ENCODE results near the gene NACC2.

The NACC2 gene

GRCh38 chr9:136111190-136111589 is 16.1 kb upstream of the NACC2 start:
- Histone ChIP-seq H3K36me3 (ENCODE audit: control insufficient read depth in 5 of 5, insufficient read depth in 5 of 5, low read length in 5 of 5) (peaks cover 0 to 18% (median 15%) of the 10 kb centered on the region in 5 donors), H3K4me3 (ENCODE audit: low read depth in 1 of 5, low read length in 5 of 5) (no peak overlapping the region), H3K27me3 (ENCODE audit: control insufficient read depth in 5 of 5, insufficient read depth in 4 of 5, low read length in 5 of 5) (no peaks in the 10 kb centered on the region), H3K4me1 (ENCODE audit: control insufficient read depth in 5 of 5, insufficient read depth in 5 of 5, low read length in 5 of 5) (peaks cover 6 to 64% (median 40%) of the 10 kb centered on the region in 5 donors), H3K27ac (ENCODE audit: low read depth, low read length) (no peak overlapping the region), H3K9ac (ENCODE audit: low read length in 5 of 5) (no peak overlapping the region), H3K9me3 (ENCODE audit: control insufficient read depth in 5 of 5, low read length in 5 of 5) (no peaks in the 10 kb centered on the region)

GRCh38 chr9:136110082-136111061 is 15.3 kb upstream of the NACC2 start:
- peak overlapping the region in 4 of 5 donors; percentile 11 to 54 (median 41) for H3K4me3 ChIP-seq (ENCODE audit: low read depth in 1 of 5, low read length in 5 of 5)
- H3K27ac ChIP-seq (ENCODE audit: low read depth, low read length) = no peak overlapping the region
- peaks cover 0 to 10% (median 7%) of the 10 kb centered on the region in 5 donors for H3K36me3 ChIP-seq (ENCODE audit: control insufficient read depth in 5 of 5, insufficient read depth in 5 of 5, low read length in 5 of 5)
- no peaks in the 10 kb centered on the region for H3K9me3 ChIP-seq (ENCODE audit: control insufficient read depth in 5 of 5, low read length in 5 of 5)
- peaks cover 12 to 67% (median 48%) of the 10 kb centered on the region in 5 donors for H3K4me1 ChIP-seq (ENCODE audit: control insufficient read depth in 5 of 5, insufficient read depth in 5 of 5, low read length in 5 of 5)
- peak overlapping the region in 1 of 5 donors; percentile 48 for H3K9ac ChIP-seq (ENCODE audit: low read length in 5 of 5)
- no peaks in the 10 kb centered on the region for H3K27me3 ChIP-seq (ENCODE audit: control insufficient read depth in 5 of 5, insufficient read depth in 4 of 5, low read length in 5 of 5)

- no peaks in the 10 kb centered on the region for H3K27me3 ChIP-seq (ENCODE audit: control insufficient read depth in 5 of 5, insufficient read depth in 4 of 5, low read length in 5 of 5)
- H3K9ac ChIP-seq (ENCODE audit: low read length in 5 of 5) = peak overlapping the region in 2 of 5 donors; percentile 48 to 52
- H3K4me3 ChIP-seq (ENCODE audit: low read depth in 1 of 5, low read length in 5 of 5) = peak overlapping the region in 4 of 5 donors; percentile 11 to 54 (median 41)
- H3K9me3 ChIP-seq (ENCODE audit: control insufficient read depth in 5 of 5, low read length in 5 of 5) = no peaks in the 10 kb centered on the region
- H3K36me3 ChIP-seq (ENCODE audit: control insufficient read depth in 5 of 5, insufficient read depth in 5 of 5, low read length in 5 of 5) = peaks cover 0 to 1% (median 0%) of the 10 kb centered on the region in 5 donors
- peaks cover 17 to 76% (median 55%) of the 10 kb centered on the region in 5 donors for H3K4me1 ChIP-seq (ENCODE audit: control insufficient read depth in 5 of 5, insufficient read depth in 5 of 5, low read length in 5 of 5)
- H3K27ac ChIP-seq (ENCODE audit: low read depth, low read length) = no peak overlapping the region
Observed at GRCh38 chr9:136109351-136110081, 14.4 kb upstream of the NACC2 start.

DNA sequence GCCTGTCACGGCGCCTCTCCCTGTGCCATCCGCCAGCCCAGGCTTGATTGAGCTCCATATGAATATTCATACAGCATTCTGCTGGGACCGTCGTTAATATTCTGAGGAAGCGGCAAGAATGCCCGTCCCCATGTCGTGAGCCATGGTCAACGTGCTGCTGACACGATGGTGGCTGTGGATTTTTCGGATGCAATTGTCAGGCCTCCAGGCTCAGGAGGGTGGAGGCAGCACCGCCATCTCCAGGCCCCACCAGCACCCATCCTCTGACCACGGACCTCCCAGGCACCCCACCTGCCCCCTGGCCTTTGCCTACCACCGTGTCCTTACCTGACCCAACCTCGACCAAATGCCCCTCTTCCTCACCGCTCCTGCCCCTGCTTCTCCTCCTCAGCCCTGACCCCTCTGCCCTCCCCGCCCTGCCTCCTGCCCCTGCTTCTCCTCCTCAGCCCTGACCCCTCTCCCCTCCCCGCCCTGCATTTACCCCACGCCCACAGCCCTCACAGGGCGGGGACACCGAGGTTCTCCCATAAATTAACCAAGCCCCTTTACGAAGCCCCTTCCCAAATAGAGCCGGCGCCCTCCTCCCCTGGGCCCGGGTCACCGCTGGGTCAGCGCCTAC is 13.7 kb upstream of the NACC2 start:
- peak overlapping the region in 1 of 5 donors; percentile 54 for H3K4me3 ChIP-seq (ENCODE audit: low read depth in 1 of 5, low read length in 5 of 5)
- peaks cover 17 to 76% (median 58%) of the 10 kb centered on the region in 5 donors for H3K4me1 ChIP-seq (ENCODE audit: control insufficient read depth in 5 of 5, insufficient read depth in 5 of 5, low read length in 5 of 5)
- H3K9ac ChIP-seq (ENCODE audit: low read length in 5 of 5) = no peak overlapping the region
- no peaks in the 10 kb centered on the region for H3K27me3 ChIP-seq (ENCODE audit: control insufficient read depth in 5 of 5, insufficient read depth in 4 of 5, low read length in 5 of 5)
- H3K27ac ChIP-seq (ENCODE audit: low read depth, low read length) = no peak overlapping the region
- no peaks in the 10 kb centered on the region for H3K36me3 ChIP-seq (ENCODE audit: control insufficient read depth in 5 of 5, insufficient read depth in 5 of 5, low read length in 5 of 5)
- no peaks in the 10 kb centered on the region for H3K9me3 ChIP-seq (ENCODE audit: control insufficient read depth in 5 of 5, low read length in 5 of 5)

DNA sequence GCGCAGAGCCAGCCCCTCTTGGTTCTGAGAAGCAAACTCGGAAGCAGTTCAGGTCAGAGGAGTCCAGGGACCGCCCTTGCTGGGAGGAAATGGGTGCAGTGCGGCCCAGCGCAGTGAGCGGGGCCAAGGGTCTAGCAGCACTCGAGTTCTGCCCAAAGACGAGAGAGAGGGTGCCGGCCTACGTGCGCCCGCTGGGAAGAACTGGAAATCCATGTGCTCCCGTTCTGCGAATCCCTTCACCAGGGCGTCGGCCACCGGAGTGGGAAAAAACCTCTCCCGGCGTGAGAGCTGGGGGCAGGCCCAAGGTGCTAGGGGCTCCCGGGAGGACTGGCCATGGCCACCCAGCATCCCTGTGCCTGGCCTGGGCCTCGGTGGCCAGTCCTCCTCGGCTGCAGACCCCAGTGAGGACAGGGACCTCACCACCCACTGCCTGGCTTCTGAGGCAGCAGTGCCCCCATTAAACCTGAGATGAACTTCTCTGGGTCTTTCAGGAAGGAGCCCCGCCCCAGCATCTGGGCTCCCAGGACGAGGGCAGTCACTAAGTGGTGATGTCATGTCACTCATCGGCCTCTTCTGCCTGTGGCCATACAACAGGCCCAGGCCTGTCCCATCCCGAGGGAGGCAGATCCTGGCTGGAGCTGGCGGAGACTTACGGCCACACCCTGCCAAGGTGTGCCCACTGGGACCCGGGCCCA is 13.0 kb upstream of the NACC2 start:
- H3K27me3 ChIP-seq (ENCODE audit: control insufficient read depth in 5 of 5, insufficient read depth in 4 of 5, low read length in 5 of 5) = no peaks in the 10 kb centered on the region
- no peak overlapping the region for H3K4me3 ChIP-seq (ENCODE audit: low read depth in 1 of 5, low read length in 5 of 5)
- no peak overlapping the region for H3K27ac ChIP-seq (ENCODE audit: low read depth, low read length)
- H3K9ac ChIP-seq (ENCODE audit: low read length in 5 of 5) = no peak overlapping the region
- no peaks in the 10 kb centered on the region for H3K9me3 ChIP-seq (ENCODE audit: control insufficient read depth in 5 of 5, low read length in 5 of 5)
- H3K36me3 ChIP-seq (ENCODE audit: control insufficient read depth in 5 of 5, insufficient read depth in 5 of 5, low read length in 5 of 5) = no peaks in the 10 kb centered on the region
- peaks cover 17 to 76% (median 59%) of the 10 kb centered on the region in 5 donors for H3K4me1 ChIP-seq (ENCODE audit: control insufficient read depth in 5 of 5, insufficient read depth in 5 of 5, low read length in 5 of 5)

DNA sequence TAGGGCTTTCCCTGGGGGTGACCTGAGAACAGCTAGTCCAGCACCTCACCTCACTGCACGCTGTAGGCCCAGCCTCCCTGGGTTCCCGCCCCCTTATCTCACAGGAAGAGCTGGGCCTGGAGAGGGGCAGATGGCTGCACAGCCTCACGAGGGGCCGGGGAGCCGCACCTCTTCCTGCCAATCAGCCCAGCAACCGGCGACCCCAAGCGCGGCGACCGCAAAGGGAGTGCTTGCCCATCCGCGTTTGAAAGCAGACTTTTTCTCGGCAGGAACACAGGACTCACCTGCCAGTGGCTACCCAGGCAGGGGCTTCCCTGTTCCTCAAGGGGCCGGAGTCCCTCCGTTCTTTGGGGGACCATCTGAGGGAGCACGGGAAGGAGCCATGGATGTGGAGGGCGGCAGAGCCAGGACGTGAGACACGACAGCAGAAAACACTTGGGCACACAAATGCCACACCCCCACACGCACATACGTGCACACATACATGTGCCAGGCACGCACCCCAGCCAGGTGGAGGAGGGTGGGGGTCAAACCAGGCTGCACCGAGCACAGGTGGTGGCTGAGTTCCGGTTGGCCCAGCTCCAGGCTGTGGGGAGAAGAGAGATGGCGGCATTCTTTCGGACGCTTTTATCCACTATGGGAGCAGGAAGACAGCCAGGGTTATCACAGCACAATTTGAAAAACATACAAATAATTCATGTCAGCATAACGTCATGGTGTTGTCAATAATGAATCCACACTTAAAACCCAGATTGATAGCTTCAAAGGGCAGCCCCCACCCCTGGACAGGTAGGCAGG is 12.3 kb upstream of the NACC2 start:
- H3K4me1 ChIP-seq (ENCODE audit: control insufficient read depth in 5 of 5, insufficient read depth in 5 of 5, low read length in 5 of 5) = peaks cover 16 to 73% (median 59%) of the 10 kb centered on the region in 5 donors
- no peaks in the 10 kb centered on the region for H3K9me3 ChIP-seq (ENCODE audit: control insufficient read depth in 5 of 5, low read length in 5 of 5)
- no peak overlapping the region for H3K9ac ChIP-seq (ENCODE audit: low read length in 5 of 5)
- no peak overlapping the region for H3K4me3 ChIP-seq (ENCODE audit: low read depth in 1 of 5, low read length in 5 of 5)
- no peaks in the 10 kb centered on the region for H3K36me3 ChIP-seq (ENCODE audit: control insufficient read depth in 5 of 5, insufficient read depth in 5 of 5, low read length in 5 of 5)
- no peak overlapping the region for H3K27ac ChIP-seq (ENCODE audit: low read depth, low read length)
- H3K27me3 ChIP-seq (ENCODE audit: control insufficient read depth in 5 of 5, insufficient read depth in 4 of 5, low read length in 5 of 5) = no peaks in the 10 kb centered on the region

DNA sequence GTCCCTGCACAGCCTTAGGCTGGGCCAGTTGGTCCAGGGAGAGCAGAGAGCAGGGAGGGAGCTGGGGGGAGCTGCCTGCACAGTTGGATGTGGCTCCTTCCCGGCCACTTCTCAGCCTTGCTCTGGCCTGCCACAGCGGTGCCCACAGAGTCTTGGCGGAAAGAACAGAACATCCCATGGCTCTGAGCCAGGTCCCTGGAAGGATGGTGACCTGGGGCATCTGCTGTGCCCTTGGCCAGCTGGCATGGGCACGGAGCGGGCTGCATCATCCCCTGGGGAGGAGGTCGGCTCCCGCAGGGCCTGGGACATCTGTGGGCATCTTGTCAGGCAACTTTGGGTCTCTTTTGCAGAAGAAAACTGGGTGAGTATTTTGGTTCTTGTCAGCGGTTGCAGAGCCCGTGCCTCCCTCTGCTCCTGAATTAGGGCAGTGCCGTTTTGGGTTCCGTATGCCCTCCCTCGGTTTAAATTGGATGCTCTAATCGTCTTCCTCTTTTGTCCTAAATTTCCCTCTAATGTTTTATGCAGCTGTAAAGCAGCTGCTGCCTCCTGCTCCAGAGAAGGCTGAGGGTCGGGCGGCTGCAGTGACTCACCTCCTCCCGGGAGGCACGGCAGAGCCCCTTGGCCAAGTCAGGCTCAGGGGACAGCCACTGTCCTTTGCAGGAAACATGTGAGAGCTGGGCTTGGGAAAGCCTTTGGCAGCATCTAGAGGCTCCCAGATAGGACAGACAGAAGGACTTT is 10.5 kb upstream of the NACC2 start:
- Histone ChIP-seq H3K4me3 (ENCODE audit: low read depth in 1 of 5, low read length in 5 of 5) (peak overlapping the region in 1 of 5 donors; percentile 21), H3K27me3 (ENCODE audit: control insufficient read depth in 5 of 5, insufficient read depth in 4 of 5, low read length in 5 of 5) (peaks cover 0 to 6% (median 5%) of the 10 kb centered on the region in 5 donors), H3K9me3 (ENCODE audit: control insufficient read depth in 5 of 5, low read length in 5 of 5) (no peaks in the 10 kb centered on the region), H3K27ac (ENCODE audit: low read depth, low read length) (no peak overlapping the region), H3K36me3 (ENCODE audit: control insufficient read depth in 5 of 5, insufficient read depth in 5 of 5, low read length in 5 of 5) (no peaks in the 10 kb centered on the region), H3K4me1 (ENCODE audit: control insufficient read depth in 5 of 5, insufficient read depth in 5 of 5, low read length in 5 of 5) (peaks cover 12 to 60% (median 51%) of the 10 kb centered on the region in 5 donors), H3K9ac (ENCODE audit: low read length in 5 of 5) (peak overlapping the region in 1 of 5 donors; percentile 20)

- Histone ChIP-seq H3K9ac (ENCODE audit: low read length in 5 of 5) (peak overlapping the region in 1 of 5 donors; percentile 20), H3K4me3 (ENCODE audit: low read depth in 1 of 5, low read length in 5 of 5) (no peak overlapping the region)
Observed at GRCh38 chr9:136104916-136105315, 9.8 kb upstream of the NACC2 start.

More at GRCh38 chr9:136104916-136105315, 9.8 kb upstream of the NACC2 start:
- peaks cover 0 to 12% (median 7%) of the 10 kb centered on the region in 5 donors for H3K27me3 ChIP-seq (ENCODE audit: control insufficient read depth in 5 of 5, insufficient read depth in 4 of 5, low read length in 5 of 5)
- no peaks in the 10 kb centered on the region for H3K36me3 ChIP-seq (ENCODE audit: control insufficient read depth in 5 of 5, insufficient read depth in 5 of 5, low read length in 5 of 5)
- no peak overlapping the region for H3K27ac ChIP-seq (ENCODE audit: low read depth, low read length)
- H3K9me3 ChIP-seq (ENCODE audit: control insufficient read depth in 5 of 5, low read length in 5 of 5) = no peaks in the 10 kb centered on the region
- peaks cover 12 to 54% (median 45%) of the 10 kb centered on the region in 5 donors for H3K4me1 ChIP-seq (ENCODE audit: control insufficient read depth in 5 of 5, insufficient read depth in 5 of 5, low read length in 5 of 5)

Data from subcutaneous abdominal adipose tissue (tissue), 5 donors.